DMS79 treated with DMSO at 0.1 percent for 48 hours (cell line): Measurements from ENCODE around the gene AKT3.

Source experiments
- DNase-seq: peaks from one replicate; lab custom pipeline; 2025; lab: John Stamatoyannopoulos, UW

Gene AKT3

GRCh38 chr1:243507001-243507671 lies 342.9 kb downstream of the AKT3 start:
- DNase-seq: no peak

- DNase-seq: no peak
These were observed 343.9 kb downstream of the AKT3 start for GRCh38 chr1:243505986-243506689.

DNA sequence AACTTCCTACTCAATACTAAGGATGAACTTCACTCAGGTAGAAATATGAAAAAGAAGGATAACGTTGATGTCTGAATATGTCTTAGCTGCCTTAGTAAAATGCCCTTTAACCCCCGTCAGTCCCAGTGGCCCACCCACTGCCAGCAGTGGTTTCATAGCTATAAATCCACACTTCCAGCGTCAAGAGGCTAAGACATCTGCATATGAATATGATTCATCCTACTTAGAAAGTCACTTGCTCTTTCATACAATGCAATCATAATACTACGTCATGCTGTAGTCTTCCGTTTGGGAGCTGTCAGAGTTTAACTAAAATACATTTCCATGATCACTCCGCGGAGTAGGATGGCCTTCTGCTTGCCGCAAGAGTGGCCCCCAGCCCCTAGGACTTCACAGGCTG lies 346.9 kb downstream of the AKT3 start:
- DNase-seq: no peak

- no peak for DNase-seq
These were observed 349.0 kb downstream of the AKT3 start for GRCh38 chr1:243501002-243501401.

GRCh38 chr1:243500512-243500911 lies 349.5 kb downstream of the AKT3 start:
- DNase-seq: no peak

- no peak for DNase-seq
These were observed 350.3 kb downstream of the AKT3 start for GRCh38 chr1:243499711-243500110.

DNA sequence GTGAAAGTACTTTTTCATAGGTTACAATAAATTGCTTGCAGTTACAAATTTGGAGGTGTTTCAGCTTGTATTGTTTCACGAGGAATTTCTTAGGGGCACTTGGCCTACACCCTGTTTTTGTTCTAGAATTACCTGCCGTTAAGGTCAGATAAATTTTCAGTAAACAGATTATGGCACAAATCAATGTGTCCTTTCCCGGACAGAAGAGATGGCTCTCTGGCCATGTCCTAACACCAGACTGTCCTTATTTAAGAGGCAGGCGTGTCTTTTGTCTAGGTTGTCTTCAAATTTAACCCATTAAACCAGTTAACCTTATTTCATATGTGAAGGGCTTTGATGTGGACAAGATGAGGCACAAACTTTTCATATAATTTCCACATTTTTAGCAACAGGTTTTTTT lies 350.8 kb downstream of the AKT3 start:
- DNase-seq: no peak

- DNase-seq: no peak
These were observed 351.9 kb downstream of the AKT3 start for GRCh38 chr1:243497939-243498681.

DNA sequence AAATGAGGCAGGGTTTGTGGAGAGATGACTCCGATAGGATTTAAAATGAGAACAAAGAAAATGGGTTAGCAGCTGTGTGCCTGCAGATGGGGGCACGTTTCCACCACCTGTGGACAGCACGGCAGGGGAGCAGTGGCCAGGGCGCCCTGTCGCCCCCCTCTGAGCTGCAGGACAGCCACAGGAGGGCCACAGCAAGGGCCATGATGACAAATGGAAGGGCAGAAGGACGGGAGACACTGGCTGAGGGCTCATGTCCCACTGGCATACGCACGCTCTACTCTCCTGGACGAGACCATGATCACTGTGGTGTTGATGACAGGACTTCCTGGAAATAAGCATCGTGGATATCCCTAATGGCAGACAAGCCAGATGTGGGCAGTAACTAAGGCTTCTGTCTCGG lies 353.2 kb downstream of the AKT3 start:
- DNase-seq: no peak

- DNase-seq: no peak
These were observed 353.8 kb downstream of the AKT3 start for GRCh38 chr1:243496187-243496646.

- no peak for DNase-seq
These were observed 354.4 kb downstream of the AKT3 start for GRCh38 chr1:243495442-243496186.

- no peak for DNase-seq
These were observed 355.2 kb downstream of the AKT3 start for GRCh38 chr1:243494741-243495431.

- DNase-seq: no peak
These were observed 356.6 kb downstream of the AKT3 start for GRCh38 chr1:243493156-243494129.

- no peak for DNase-seq
These were observed 359.0 kb downstream of the AKT3 start for GRCh38 chr1:243490748-243491686.

- DNase-seq: no peak
These were observed 360.1 kb downstream of the AKT3 start for GRCh38 chr1:243489681-243490546.

GRCh38 chr1:243489158-243489527 lies 360.9 kb downstream of the AKT3 start:
- no peak for DNase-seq

GRCh38 chr1:243488459-243489157 lies 361.4 kb downstream of the AKT3 start:
- DNase-seq: no peak
